SK-N-DZ (cell line): ENCODE measurements around the gene AQP6.
A peak's percentile ranks its signal among the peaks of the same experiment; 100 is the strongest.

Source experiments
- DNase-seq: peaks from one replicate; pipeline ENCODE4 v3.0.0-alpha.2; 2015; ENCODE audit warnings: low spot score

Gene AQP6

GRCh38 chr12:49942921-49943624, 29.7 kb upstream of the AQP6 start:
- DNase-seq: no peak

DNA sequence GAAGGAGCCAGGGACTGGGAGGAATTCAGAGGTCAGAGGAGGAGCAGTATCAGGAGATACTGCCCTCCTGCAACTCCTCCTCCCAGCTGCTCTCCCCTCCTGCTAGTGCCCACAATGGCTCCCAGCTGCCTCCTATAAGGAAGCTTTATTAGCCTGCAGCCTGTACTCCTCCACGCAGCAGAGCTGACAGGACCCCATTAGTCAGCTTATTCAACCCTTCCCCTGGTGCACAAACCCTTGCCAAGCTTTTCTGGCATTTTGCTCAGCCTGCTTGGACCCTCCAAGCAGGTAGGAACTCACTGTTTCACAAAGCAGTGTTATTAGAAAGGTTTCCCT, 29.2 kb upstream of the AQP6 start:
- DNase-seq: no peak

- no peak for DNase-seq
These were observed 28.7 kb upstream of the AQP6 start for GRCh38 chr12:49944046-49944445.

DNA sequence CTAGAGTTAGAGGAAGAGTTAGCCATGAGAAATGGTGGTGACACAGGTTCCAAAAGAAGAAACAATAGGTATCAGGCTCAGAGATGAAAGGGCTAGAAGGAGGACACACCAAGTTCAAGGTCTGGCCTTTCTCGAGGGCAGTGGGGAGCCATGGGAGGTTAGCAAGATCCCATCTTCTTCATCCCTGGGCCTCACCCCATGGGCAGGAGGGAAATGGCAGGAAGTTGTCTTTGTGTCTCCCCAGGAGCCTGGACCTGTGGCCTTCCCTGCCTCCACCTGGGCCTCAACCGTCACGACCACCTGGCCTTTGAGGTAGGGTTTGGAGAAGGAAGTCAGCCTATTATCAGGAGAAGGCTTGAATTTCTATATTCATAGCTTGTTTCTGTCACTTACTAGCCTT, 28.0 kb upstream of the AQP6 start:
- no peak for DNase-seq

DNA sequence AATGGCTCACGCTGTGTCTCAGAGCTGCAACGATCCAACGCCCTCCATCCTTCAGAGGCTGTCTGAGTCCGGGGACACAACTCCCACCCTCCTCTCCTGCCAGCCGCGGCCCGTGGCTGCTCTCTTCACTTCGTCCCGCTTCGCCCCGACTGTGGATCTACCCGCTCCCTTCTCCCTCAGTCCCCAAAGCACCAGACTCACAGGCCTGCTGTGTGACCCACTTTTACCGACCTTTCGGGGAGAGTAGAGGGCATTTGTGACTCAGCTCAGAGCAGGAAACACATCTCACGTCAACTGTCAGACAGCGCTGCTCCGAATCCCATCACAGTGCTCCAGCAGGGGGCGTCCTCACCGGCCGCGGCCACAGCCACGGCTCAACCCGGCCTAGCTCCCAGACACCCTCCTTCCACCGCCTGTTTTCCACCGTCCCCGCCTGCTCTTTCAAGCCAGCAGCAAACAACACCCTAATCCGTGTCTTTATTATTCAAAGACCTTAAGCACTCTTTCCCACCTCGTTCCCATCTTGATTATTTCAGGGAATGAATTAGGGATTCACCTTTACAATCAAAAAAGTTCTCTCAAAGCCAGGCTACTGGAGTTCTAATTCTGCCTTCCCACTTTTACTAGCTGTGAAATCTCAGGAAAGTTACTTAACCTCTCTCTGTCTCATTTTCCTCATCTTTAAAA, 27.2 kb upstream of the AQP6 start:
- DNase-seq: peak; percentile 75

DNA sequence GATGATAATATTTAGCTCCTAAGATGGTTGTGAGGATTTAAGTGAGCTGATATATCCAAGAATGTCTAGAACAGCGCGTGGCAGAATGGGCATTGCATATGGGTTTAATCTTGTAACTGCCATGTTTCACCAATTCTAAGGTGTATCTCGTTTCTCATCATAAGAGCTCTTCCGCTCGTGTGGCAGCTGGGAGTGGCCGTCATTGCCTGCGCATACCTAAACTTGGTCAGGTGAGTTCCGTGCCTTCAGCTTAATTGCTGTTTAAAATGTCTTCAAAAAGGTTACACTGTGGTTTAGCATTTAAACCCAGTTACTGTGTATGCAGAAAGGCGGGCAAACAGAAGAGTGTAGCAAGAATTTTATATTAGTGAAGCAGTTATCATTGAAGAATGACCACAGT, 26.7 kb upstream of the AQP6 start:
- DNase-seq: no peak

- no peak for DNase-seq
These were observed 26.2 kb upstream of the AQP6 start for GRCh38 chr12:49946497-49946896.

DNA sequence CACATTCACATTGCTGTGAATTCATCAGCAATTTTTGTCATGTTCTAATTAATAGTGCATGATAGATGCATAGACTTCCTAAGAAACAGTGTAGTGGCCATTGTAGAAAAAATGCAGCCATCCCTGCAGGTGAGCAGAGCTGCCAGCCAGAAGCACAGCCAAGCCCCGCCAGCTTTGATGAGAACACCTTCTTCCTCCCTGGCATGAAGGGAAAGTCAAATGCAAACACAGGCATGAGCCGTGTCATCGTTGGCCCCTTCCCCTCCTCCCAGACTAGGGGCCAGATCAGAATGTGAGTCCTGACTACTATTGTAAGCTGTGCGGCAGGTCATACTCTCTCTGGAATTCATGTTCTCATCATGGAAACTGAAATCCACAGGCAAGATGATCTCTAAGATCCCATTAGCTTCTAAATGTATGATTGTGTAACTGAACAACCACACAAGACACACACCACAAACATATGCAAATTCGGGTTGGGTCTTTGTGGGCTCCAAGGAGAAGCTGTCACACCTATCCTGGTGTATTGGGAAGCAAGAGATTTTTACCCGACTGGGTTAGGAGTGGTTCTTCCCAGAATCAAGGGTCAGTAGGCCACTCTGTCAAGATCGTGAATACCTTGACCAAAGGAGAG, 25.0 kb upstream of the AQP6 start:
- DNase-seq: no peak

- DNase-seq: no peak
These were observed 23.6 kb upstream of the AQP6 start for GRCh38 chr12:49948866-49949845.

DNA sequence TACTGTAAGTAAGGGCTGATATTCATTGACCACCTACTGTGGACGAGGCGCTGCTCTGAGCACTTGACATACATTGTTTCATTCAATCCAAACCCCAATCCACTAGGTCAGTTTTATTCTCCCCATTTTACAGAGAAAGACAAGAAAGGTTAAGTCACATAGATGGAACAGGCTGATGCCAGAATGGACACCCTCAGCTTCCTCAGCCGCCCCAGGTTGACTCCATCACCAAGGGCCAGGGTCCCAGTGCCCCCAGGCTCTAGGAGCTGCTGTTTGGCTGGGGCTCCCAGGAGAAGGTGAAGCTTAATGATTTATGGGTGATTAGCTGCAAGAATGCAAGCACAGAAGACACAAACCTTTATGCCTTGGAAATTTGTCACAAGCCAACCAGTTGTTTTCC, 22.9 kb upstream of the AQP6 start:
- no peak for DNase-seq

- DNase-seq: no peak
These were observed 22.2 kb upstream of the AQP6 start, which contains the start of gene AQP2 for GRCh38 chr12:49950273-49951251. AQP2 (plus strand) TSS chr12:49950737; CDS start chr12:49950831, 94 bp downstream.

DNA sequence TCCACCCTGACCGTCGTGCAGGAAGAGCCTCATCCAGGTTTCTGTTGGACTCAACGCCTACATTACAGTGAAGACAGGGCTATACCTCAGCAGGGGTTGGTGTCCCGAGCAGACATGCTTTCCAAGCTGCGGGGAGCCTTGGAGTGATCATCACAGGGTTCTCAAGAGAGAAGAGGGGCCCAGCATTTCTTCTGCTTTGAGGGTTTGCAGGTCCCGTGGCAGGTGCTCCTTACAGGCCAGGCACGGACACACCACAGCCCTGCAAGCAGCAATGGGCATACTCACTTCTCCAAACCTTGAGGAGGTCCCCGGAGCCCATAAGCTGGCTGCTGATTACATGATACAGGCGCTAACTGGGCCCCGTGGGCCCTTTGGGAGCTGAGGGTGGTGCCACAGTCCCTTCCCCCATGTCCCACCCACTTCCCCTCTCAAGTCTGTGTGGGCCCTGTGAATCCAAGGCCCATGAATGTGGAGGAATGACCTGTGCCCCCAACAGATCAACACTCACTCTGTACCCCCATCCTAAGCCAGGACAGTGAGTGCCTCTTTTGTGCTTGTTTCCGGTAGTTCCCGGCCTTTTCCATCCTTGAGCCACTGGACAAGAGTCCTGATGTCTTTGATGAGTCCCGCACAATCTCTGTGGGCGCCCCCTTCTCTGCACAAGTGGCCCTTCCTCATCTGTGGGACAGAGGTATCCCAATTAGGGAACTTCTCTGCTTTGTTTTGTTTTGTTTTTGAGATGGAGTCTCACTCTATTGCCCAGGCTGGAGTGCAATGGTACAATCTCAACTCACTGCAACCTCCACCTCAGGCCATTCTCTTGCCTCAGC, 21.1 kb upstream of the AQP6 start:
- DNase-seq: no peak

DNA sequence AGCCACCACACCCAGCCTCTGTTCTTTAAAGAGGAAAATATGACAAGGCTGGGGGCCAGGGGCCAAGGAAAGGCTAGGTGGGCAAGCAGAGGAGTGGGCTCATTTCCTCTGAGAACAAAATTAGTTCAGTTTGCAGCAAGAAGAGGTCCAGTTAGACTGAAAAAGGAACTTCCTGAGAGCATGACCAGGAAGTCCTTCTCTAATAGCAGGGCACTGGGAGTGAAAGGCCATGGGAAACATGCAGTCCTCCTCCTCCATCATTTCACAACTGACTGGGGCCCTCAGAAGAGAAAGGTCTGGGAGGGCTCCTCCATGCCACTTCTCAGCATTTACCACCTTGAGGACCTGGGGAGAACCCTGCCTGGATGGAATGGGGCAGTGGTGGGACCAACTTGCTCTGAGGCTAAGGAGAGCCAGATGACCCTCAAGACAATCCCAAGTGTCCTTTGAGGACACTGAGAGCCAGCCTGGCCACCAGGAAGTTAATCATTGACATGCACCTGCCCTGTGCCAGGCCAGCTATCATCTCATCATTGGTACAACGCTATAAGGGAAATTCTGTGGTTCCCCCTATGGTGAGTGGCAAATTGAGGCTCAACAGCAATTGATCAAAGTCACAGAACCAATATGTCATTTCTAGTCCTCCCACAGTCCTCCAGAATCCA, 20.2 kb upstream of the AQP6 start:
- DNase-seq: no peak

GRCh38 chr12:49953151-49953550, 19.6 kb upstream of the AQP6 start:
- DNase-seq: no peak

DNA sequence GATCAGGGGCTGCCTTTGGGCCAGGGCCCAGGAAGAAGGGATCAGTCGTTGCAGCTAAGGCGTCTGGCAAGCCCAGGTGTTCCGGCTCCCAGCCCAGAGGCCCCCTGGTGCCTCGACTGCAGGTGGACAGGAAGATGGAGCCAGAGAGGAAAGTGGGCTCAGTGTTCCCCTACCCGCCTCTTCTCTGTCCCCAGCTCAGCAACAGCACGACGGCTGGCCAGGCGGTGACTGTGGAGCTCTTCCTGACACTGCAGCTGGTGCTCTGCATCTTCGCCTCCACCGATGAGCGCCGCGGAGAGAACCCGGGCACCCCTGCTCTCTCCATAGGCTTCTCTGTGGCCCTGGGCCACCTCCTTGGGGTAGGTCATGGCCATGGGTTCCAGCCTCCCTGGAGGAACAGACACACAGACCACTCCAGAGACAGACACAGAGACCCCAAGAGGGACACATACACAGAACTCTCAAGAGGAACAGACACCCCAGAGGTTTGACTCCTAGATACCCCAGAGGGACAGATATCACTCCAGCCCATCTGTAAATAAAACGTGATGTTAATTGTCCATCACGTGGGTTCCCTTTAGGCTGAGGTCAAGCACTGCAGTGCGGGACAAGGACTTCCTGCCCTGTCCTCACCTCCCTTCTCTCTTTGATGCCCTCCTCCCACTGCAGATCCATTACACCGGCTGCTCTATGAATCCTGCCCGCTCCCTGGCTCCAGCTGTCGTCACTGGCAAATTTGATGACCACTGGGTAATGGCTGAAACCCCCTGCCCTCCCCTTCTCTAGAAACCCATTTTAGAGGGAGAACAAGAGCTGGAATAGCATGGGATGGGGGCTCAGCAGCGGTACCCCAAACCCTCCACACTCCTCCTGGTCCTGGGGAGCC, 18.5 kb upstream of the AQP6 start:
- DNase-seq: no peak

- DNase-seq: no peak
These were observed 17.6 kb upstream of the AQP6 start for GRCh38 chr12:49954863-49955830.
